Measurements from ENCODE around the gene USP19.

- TF ChIP-seq CTCF (IDR thresholded peaks at IDR 0.05; ENCODE audit: low read depth, low read length) (no peak), POLR2A (IDR thresholded peaks at IDR 0.05; ENCODE audit: extremely low read depth, insufficient read length) (no peak)
Measured at GRCh38 chr3:49161197-49161596, 40.6 kb upstream of the USP19 start.
